SK-N-SH treated with all-trans-retinoic acid at 6 μM for 48 hours (cell line): Measurements from ENCODE around the gene PAPPA.

Source experiments
- ARNTL ChIP-seq: fragments of 450-650 bp; formaldehyde crosslinking; IDR thresholded peaks from 2 replicates; pipeline ENCODE4 v1.5.0; 2020; ENCODE audit warnings: low read depth, mild to moderate bottlenecking, moderate library complexity, borderline replicate concordance
- GLIS3 ChIP-seq: fragments of 250-450 bp; sonication (Bioruptor Pico); IDR thresholded peaks from 2 replicates; pipeline ENCODE4 v1.5.0; 2020; ENCODE audit warnings: mild to moderate bottlenecking, moderate library complexity
- ISL1 ChIP-seq: fragments of 250-450 bp; sonication (Bioruptor Pico); IDR thresholded peaks from 2 replicates; pipeline ENCODE4 v2.1.2; 2022; ENCODE audit warnings: mild to moderate bottlenecking, moderate library complexity
- OSR1 ChIP-seq: fragments of 250-450 bp; sonication (Bioruptor Pico); IDR thresholded peaks from 2 replicates; pipeline ENCODE4 v1.8.0; 2022; ENCODE audit warnings: moderate library complexity, mild to moderate bottlenecking, inconsistent platforms
- TOX ChIP-seq: fragments of 250-450 bp; sonication (Bioruptor Pico); IDR thresholded peaks from 2 replicates; pipeline ENCODE4 v1.8.0; 2021; ENCODE audit warnings: mild to moderate bottlenecking, moderate library complexity, borderline replicate concordance
- ZFP3 ChIP-seq: fragments of 250-450 bp; sonication (Bioruptor Pico); IDR thresholded peaks from 2 replicates; pipeline ENCODE4 v1.5.0; 2020; ENCODE audit warnings: mild to moderate bottlenecking, moderate library complexity
- TF ChIP-seq, protein P1 (sequence below): fragments of 250-450 bp; sonication (Bioruptor Pico); IDR thresholded peaks from 2 replicates; pipeline ENCODE4 v1.5.1; 2021; ENCODE audit warnings: mild to moderate bottlenecking, moderate library complexity
- TF ChIP-seq, protein P2 (sequence below): fragments of 250-450 bp; sonication (Bioruptor Pico); IDR thresholded peaks from 2 replicates; pipeline ENCODE4 v1.8.0; 2020; ENCODE audit warnings: mild to moderate bottlenecking, moderate library complexity, borderline replicate concordance
- TF ChIP-seq, protein P3 (sequence below): fragments of 250-450 bp; sonication (Bioruptor Pico); IDR thresholded peaks from 2 replicates; pipeline ENCODE4 v1.5.0; 2020; ENCODE audit warnings: mild to moderate bottlenecking, moderate library complexity
- TF ChIP-seq, protein P4 (sequence below): fragments of 250-450 bp; sonication (Bioruptor Pico); IDR thresholded peaks from 2 replicates; pipeline ENCODE4 v1.5.1; 2020; ENCODE audit warnings: low read depth, mild to moderate bottlenecking, moderate library complexity
- TF ChIP-seq, protein P5 (sequence below): fragments of 250-450 bp; sonication (Bioruptor Pico); IDR thresholded peaks from 2 replicates; pipeline ENCODE4 v1.8.0; 2021; ENCODE audit warnings: low read depth, mild to moderate bottlenecking, moderate library complexity, borderline replicate concordance

DNA sequence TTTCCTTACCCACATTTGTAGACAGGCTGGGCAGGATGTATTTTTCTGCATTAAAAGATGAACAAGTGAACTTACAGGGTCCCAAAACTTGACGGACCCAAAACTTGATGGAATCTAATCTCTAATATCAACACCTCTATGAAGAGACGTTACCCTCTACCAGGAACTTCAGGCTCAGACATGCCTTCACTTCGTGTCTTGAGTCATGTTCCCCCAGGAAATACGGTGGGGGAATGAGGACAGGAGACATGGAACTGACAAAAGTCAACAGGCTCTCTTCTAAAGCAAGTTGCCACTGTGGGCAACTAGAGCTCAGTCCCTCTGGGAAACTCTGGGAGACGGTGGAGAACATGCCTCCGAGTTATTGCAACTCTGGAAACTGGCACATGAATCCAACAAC, 196.1 kb downstream of the PAPPA start:
- no peak for TF ChIP-seq ZFP3 (CRISPR knock-in tag)
- TF ChIP-seq, protein P1, sequence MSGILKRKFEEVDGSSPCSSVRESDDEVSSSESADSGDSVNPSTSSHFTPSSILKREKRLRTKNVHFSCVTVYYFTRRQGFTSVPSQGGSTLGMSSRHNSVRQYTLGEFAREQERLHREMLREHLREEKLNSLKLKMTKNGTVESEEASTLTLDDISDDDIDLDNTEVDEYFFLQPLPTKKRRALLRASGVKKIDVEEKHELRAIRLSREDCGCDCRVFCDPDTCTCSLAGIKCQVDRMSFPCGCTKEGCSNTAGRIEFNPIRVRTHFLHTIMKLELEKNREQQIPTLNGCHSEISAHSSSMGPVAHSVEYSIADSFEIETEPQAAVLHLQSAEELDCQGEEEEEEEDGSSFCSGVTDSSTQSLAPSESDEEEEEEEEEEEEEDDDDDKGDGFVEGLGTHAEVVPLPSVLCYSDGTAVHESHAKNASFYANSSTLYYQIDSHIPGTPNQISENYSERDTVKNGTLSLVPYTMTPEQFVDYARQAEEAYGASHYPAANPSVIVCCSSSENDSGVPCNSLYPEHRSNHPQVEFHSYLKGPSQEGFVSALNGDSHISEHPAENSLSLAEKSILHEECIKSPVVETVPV (CRISPR knock-in tag): no peak
- TF ChIP-seq OSR1 (CRISPR knock-in tag): no peak
- TF ChIP-seq, protein P2, sequence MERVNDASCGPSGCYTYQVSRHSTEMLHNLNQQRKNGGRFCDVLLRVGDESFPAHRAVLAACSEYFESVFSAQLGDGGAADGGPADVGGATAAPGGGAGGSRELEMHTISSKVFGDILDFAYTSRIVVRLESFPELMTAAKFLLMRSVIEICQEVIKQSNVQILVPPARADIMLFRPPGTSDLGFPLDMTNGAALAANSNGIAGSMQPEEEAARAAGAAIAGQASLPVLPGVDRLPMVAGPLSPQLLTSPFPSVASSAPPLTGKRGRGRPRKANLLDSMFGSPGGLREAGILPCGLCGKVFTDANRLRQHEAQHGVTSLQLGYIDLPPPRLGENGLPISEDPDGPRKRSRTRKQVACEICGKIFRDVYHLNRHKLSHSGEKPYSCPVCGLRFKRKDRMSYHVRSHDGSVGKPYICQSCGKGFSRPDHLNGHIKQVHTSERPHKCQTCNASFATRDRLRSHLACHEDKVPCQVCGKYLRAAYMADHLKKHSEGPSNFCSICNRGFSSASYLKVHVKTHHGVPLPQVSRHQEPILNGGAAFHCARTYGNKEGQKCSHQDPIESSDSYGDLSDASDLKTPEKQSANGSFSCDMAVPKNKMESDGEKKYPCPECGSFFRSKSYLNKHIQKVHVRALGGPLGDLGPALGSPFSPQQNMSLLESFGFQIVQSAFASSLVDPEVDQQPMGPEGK (CRISPR knock-in tag): no peak
- no peak for TF ChIP-seq ARNTL (CRISPR knock-in tag)
- TF ChIP-seq TOX (CRISPR knock-in tag): no peak
- no peak for TF ChIP-seq ISL1 (CRISPR knock-in tag)
- TF ChIP-seq GLIS3 (CRISPR knock-in tag): no peak
- TF ChIP-seq, protein P3, sequence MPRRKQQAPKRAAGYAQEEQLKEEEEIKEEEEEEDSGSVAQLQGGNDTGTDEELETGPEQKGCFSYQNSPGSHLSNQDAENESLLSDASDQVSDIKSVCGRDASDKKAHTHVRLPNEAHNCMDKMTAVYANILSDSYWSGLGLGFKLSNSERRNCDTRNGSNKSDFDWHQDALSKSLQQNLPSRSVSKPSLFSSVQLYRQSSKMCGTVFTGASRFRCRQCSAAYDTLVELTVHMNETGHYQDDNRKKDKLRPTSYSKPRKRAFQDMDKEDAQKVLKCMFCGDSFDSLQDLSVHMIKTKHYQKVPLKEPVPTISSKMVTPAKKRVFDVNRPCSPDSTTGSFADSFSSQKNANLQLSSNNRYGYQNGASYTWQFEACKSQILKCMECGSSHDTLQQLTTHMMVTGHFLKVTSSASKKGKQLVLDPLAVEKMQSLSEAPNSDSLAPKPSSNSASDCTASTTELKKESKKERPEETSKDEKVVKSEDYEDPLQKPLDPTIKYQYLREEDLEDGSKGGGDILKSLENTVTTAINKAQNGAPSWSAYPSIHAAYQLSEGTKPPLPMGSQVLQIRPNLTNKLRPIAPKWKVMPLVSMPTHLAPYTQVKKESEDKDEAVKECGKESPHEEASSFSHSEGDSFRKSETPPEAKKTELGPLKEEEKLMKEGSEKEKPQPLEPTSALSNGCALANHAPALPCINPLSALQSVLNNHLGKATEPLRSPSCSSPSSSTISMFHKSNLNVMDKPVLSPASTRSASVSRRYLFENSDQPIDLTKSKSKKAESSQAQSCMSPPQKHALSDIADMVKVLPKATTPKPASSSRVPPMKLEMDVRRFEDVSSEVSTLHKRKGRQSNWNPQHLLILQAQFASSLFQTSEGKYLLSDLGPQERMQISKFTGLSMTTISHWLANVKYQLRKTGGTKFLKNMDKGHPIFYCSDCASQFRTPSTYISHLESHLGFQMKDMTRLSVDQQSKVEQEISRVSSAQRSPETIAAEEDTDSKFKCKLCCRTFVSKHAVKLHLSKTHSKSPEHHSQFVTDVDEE (CRISPR knock-in tag): no peak
- TF ChIP-seq, protein P4, sequence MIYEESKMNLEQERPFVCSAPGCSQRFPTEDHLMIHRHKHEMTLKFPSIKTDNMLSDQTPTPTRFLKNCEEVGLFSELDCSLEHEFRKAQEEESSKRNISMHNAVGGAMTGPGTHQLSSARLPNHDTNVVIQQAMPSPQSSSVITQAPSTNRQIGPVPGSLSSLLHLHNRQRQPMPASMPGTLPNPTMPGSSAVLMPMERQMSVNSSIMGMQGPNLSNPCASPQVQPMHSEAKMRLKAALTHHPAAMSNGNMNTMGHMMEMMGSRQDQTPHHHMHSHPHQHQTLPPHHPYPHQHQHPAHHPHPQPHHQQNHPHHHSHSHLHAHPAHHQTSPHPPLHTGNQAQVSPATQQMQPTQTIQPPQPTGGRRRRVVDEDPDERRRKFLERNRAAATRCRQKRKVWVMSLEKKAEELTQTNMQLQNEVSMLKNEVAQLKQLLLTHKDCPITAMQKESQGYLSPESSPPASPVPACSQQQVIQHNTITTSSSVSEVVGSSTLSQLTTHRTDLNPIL (CRISPR knock-in tag): no peak
- TF ChIP-seq, protein P5, sequence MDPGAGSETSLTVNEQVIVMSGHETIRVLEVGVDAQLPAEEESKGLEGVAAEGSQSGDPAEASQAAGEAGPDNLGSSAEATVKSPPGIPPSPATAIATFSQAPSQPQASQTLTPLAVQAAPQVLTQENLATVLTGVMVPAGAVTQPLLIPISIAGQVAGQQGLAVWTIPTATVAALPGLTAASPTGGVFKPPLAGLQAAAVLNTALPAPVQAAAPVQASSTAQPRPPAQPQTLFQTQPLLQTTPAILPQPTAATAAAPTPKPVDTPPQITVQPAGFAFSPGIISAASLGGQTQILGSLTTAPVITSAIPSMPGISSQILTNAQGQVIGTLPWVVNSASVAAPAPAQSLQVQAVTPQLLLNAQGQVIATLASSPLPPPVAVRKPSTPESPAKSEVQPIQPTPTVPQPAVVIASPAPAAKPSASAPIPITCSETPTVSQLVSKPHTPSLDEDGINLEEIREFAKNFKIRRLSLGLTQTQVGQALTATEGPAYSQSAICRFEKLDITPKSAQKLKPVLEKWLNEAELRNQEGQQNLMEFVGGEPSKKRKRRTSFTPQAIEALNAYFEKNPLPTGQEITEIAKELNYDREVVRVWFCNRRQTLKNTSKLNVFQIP (CRISPR knock-in tag): no peak
